HepG2 (cell line): ENCODE measurements around the gene ZFAND2B. TPM values are rescaled to one million over a fixed set of nuclear protein-coding genes. Genes with fewer than 3 reads are reported as not detected.

Experiments
- AGO2 ChIP-seq: fragments of 200-400 bp; formaldehyde crosslinking; optimal IDR thresholded peaks from 2 replicates; pipeline ENCODE3; 2017; ENCODE audit warnings: mild to moderate bottlenecking, low read depth, low read length, moderate library complexity
- GLMP ChIP-seq: sonication (generic); formaldehyde crosslinking; IDR thresholded peaks from 2 replicates; pipeline ENCODE4 v1.9.0; 2021; ENCODE audit warnings: missing genetic modification reagents, mild to moderate bottlenecking, borderline replicate concordance
- GTF2F1 ChIP-seq: fragments of 150-350 bp; IDR thresholded peaks from 2 replicates; pipeline ENCODE4 v1.6.1; 2014; ENCODE audit warnings: low read length
- KDM5B ChIP-seq: sonication (generic); formaldehyde crosslinking; IDR thresholded peaks from 2 replicates; pipeline ENCODE4 v1.4.0; 2020; ENCODE audit warnings: missing genetic modification reagents, mild to moderate bottlenecking, borderline replicate concordance
- NCOA1 ChIP-seq: sonication (generic); formaldehyde crosslinking; IDR thresholded peaks from 2 replicates; pipeline ENCODE4 v1.9.0; 2021; ENCODE audit warnings: missing genetic modification reagents
- PHF20 ChIP-seq: sonication (generic); formaldehyde crosslinking; IDR thresholded peaks from 2 replicates; pipeline ENCODE4 v1.5.0; 2020; ENCODE audit warnings: mild to moderate bottlenecking, missing genetic modification reagents
- POLR2G ChIP-seq: fragments of 200-400 bp; formaldehyde crosslinking; IDR thresholded peaks from 2 replicates; pipeline ENCODE4 v1.6.1; 2018; ENCODE audit warnings: mild to moderate bottlenecking, low read depth, low read length, moderate library complexity
- YY1 ChIP-seq: IDR thresholded peaks from 2 replicates; pipeline ENCODE4 v1.6.1; 2011; ENCODE audit warnings: low read length, low read depth, moderate library complexity, mild to moderate bottlenecking; ENCODE audit not compliant: insufficient read depth, insufficient replicate concordance
- ZNF20 ChIP-seq: sonication (generic); formaldehyde crosslinking; IDR thresholded peaks from 2 replicates; pipeline ENCODE4 v1.4.0; 2020; ENCODE audit warnings: mild to moderate bottlenecking, moderate library complexity, missing genetic modification reagents
- ZNF33B ChIP-seq: sonication (generic); formaldehyde crosslinking; IDR thresholded peaks from 2 replicates; pipeline ENCODE4 v1.5.1; 2020; ENCODE audit warnings: mild to moderate bottlenecking, missing genetic modification reagents
- ZNF354B ChIP-seq: sonication (generic); formaldehyde crosslinking; IDR thresholded peaks from 2 replicates; pipeline ENCODE4 v1.8.0; 2022; ENCODE audit warnings: mild to moderate bottlenecking, missing genetic modification reagents
- ZNF710 ChIP-seq: sonication (generic); formaldehyde crosslinking; IDR thresholded peaks from 2 replicates; pipeline ENCODE4 v1.5.0; 2020; ENCODE audit warnings: mild to moderate bottlenecking, missing genetic modification reagents, borderline replicate concordance
- ZNF790 ChIP-seq: sonication (generic); formaldehyde crosslinking; IDR thresholded peaks from 2 replicates; pipeline ENCODE4 v1.8.0; 2022; ENCODE audit warnings: missing genetic modification reagents, mild to moderate bottlenecking, borderline replicate concordance
- polyA plus RNA-seq, 8 experiments: library from polyadenylated mRNA; depleted of rRNA in 3 of 8; stranded (reverse) in 7 of 8; unstranded in 1 of 8; fragments of >200 nt; fragmentation: Illumina TruSeq in 4 of 8; extraction: Trizol in 4 of 8; gene quantifications; 2 replicates each; pipeline versions ENCODE4 v1.2.1 to v1.2.3, GENCODE V29; 2011 to 2016; ENCODE audit warnings: low read depth in 4 of 8, missing spikeins in 1 of 8, mixed read lengths in 1 of 8; ENCODE audit not compliant: insufficient read depth in 1 of 8
- total RNA-seq, 5 experiments: library from RNA; depleted of rRNA; stranded (reverse); fragments of >200 nt; fragmentation: Illumina TruSeq; extraction: Trizol; gene quantifications; 2 replicates each; pipeline ENCODE4 v1.2.3, GENCODE V29; 2016; ENCODE audit warnings: low read depth in 1 of 5
- TF ChIP-seq, protein P1 (sequence below): sonication (generic); formaldehyde crosslinking; IDR thresholded peaks from 2 replicates; pipeline ENCODE4 v1.5.0; 2020; ENCODE audit warnings: missing genetic modification reagents
- TF ChIP-seq, protein P2 (sequence below): sonication (generic); formaldehyde crosslinking; IDR thresholded peaks from 2 replicates; pipeline ENCODE4 v1.5.0; 2020; ENCODE audit warnings: mild to moderate bottlenecking, missing genetic modification reagents, borderline replicate concordance
- TF ChIP-seq, protein P3 (sequence below): sonication (generic); formaldehyde crosslinking; IDR thresholded peaks from 2 replicates; pipeline ENCODE4 v1.5.1; 2020; ENCODE audit warnings: mild to moderate bottlenecking, missing genetic modification reagents

Gene ZFAND2B
- total and polyA plus RNA-seq, 2 of the 13 experiments (the other 11 are each of a cell fraction or from before 2014, with no cell fraction given), result 53.3 to 115 TPM

DNA sequence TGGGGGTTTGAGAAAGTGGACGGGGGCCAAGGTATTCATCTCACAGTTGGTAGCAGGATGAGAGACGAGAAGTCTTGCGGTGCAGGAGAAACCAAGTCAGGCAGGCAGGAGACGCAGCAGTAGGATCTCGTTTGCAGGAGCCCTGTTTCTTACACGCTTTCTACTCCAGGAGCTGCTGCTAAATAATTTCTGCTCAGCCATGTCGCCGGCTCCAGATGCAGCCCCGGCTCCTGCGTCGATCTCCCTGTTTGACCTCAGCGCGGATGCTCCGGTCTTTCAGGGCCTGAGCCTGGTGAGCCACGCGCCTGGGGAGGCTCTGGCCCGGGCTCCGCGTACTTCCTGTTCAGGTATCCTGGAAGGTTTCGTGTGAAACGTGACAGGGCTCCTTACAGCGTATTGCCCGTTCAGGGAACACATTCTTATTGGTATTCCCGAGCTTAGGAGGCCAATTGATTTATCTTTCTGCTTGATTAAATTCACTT, 23.5 kb downstream of the ZFAND2B start (continued):
- TF ChIP-seq ZNF20 (no peak), KDM5B (CRISPR knock-in tag) (0 out of 2 replicates have a peak, but pooled peaks have one; percentile 4), ZNF790 (CRISPR knock-in tag) (no peak; the same call in 1 of the 2 replicates), POLR2G (no peak), AGO2 (no peak), GLMP (CRISPR knock-in tag) (no peak), GTF2F1 (no peak), ZNF33B (0 out of 2 replicates have a peak, but pooled peaks have one; percentile 16), NCOA1 (CRISPR knock-in tag) (no peak), ZNF354B (CRISPR knock-in tag) (no peak), YY1 (no peak), PHF20 (CRISPR knock-in tag) (0 out of 2 replicates have a peak, but pooled peaks have one; percentile 34), ZNF710 (CRISPR knock-in tag) (no peak)
- TF ChIP-seq, protein P1, sequence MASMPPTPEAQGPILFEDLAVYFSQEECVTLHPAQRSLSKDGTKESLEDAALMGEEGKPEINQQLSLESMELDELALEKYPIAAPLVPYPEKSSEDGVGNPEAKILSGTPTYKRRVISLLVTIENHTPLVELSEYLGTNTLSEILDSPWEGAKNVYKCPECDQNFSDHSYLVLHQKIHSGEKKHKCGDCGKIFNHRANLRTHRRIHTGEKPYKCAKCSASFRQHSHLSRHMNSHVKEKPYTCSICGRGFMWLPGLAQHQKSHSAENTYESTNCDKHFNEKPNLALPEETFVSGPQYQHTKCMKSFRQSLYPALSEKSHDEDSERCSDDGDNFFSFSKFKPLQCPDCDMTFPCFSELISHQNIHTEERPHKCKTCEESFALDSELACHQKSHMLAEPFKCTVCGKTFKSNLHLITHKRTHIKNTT (CRISPR knock-in tag), result no peak
- TF ChIP-seq, protein P2, sequence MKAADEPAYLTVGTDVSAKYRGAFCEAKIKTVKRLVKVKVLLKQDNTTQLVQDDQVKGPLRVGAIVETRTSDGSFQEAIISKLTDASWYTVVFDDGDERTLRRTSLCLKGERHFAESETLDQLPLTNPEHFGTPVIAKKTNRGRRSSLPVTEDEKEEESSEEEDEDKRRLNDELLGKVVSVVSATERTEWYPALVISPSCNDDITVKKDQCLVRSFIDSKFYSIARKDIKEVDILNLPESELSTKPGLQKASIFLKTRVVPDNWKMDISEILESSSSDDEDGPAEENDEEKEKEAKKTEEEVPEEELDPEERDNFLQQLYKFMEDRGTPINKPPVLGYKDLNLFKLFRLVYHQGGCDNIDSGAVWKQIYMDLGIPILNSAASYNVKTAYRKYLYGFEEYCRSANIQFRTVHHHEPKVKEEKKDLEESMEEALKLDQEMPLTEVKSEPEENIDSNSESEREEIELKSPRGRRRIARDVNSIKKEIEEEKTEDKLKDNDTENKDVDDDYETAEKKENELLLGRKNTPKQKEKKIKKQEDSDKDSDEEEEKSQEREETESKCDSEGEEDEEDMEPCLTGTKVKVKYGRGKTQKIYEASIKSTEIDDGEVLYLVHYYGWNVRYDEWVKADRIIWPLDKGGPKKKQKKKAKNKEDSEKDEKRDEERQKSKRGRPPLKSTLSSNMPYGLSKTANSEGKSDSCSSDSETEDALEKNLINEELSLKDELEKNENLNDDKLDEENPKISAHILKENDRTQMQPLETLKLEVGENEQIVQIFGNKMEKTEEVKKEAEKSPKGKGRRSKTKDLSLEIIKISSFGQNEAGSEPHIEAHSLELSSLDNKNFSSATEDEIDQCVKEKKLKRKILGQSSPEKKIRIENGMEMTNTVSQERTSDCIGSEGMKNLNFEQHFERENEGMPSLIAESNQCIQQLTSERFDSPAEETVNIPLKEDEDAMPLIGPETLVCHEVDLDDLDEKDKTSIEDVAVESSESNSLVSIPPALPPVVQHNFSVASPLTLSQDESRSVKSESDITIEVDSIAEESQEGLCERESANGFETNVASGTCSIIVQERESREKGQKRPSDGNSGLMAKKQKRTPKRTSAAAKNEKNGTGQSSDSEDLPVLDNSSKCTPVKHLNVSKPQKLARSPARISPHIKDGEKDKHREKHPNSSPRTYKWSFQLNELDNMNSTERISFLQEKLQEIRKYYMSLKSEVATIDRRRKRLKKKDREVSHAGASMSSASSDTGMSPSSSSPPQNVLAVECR (CRISPR knock-in tag), result peak; percentile 74; the same call in 1 of the 2 replicates
- TF ChIP-seq, protein P3, sequence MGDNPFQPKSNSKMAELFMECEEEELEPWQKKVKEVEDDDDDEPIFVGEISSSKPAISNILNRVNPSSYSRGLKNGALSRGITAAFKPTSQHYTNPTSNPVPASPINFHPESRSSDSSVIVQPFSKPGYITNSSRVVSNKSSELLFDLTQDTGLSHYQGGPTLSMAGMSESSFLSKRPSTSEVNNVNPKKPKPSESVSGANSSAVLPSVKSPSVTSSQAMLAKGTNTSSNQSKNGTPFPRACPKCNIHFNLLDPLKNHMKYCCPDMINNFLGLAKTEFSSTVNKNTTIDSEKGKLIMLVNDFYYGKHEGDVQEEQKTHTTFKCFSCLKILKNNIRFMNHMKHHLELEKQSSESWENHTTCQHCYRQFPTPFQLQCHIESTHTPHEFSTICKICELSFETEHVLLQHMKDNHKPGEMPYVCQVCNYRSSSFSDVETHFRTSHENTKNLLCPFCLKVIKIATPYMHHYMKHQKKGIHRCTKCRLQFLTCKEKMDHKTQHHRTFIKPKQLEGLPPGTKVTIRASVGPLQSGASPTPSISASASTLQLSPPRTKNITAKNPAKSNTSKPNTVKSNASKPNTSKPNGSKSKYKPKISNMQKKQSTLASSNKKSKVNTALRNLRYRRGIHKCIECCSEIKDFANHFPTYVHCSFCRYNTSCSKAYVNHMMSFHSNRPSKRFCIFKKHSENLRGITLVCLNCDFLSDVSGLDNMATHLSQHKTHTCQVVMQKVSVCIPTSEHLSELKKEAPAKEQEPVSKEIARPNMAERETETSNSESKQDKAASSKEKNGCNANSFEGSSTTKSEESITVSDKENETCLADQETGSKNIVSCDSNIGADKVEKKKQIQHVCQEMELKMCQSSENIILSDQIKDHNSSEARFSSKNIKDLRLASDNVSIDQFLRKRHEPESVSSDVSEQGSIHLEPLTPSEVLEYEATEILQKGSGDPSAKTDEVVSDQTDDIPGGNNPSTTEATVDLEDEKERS (CRISPR knock-in tag), result no peak
